ENCODE measurements around the gene TLX2. TPM values are rescaled to one million over a fixed set of nuclear protein-coding genes. Genes with fewer than 3 reads are reported as not detected.
A peak's percentile ranks its signal among the peaks of the same experiment; 100 is the strongest.
"Not testable (repeated sequence)": the region's sequence is repeated elsewhere in the genome, so short reads cannot be mapped to it uniquely, and the experiment has no call there.

TLX2 gene
- total RNA-seq, 2 experiments from 2014 or later = 0.82 to 1.3 TPM

DNA sequence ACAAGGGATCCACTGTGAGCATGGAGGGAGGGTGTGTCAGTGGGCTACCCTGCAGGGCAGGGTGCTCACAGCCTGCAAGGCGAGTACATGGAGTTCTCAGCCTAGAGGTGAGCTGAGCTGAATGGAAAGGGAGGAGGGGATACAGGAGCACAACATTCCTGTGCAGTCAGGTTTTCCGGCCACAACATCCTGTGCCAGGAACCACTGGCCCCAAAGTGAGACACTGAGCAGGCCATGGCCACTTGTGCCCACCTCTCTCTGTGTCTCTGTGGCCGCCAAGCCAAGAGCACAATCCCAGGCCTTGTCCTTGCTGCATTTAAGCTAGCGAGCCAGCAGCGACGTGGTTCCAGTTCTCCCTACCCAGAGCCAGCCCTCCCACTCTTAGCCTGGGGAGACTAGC, 46.3 kb downstream of the TLX2 start:
- peak; percentile 24 for ATAC-seq
- Mint-ChIP-seq H3K9me3 (ENCODE audit: low read depth) (no peaks in the 10 kb centered on the region), H3K27ac (no peak overlapping the region), H3K27me3 (peaks cover 13% of the 10 kb centered on the region), H3K4me1 (peaks cover 29% of the 10 kb centered on the region), H3K4me3 (no peak overlapping the region), H3K36me3 (peaks cover 11% of the 10 kb centered on the region)
- DNase-seq = no peak
- CTCF ChIA-PET = interaction anchor here (1.4 kb wide), 1 partner anchor 8 kb away, joined by 3 read pairs; no protein-coding TSS in a partner anchor

DNA sequence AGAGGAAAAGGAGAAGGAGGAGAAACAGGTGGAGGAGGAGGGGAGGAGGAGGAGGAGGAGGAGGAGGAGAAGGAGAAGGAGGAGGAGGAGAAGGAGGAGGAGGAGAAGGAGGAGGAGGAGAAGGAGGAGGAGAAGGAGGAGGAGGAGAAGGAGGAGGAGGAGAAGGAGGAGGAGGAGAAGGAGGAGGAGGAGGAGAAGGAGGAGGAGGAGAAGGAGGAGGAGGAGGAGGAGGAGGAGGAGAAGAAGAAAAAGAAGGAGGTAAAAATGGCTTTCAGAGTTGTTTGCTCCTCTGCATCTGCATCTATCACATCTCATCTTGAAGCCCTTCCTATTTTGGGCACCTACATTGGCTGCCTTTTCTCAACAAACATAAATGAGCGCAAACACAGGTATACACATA, 46.8 kb downstream of the TLX2 start:
- DNase-seq; H3K9me3 Mint-ChIP-seq (ENCODE audit: low read depth); H3K4me3 Mint-ChIP-seq; H3K27ac Mint-ChIP-seq; ATAC-seq; H3K36me3 Mint-ChIP-seq; CTCF ChIA-PET: not testable (repeated sequence)
- Mint-ChIP-seq H3K4me1 (peaks cover 28% of the 10 kb centered on the region), H3K27me3 (peaks cover 13% of the 10 kb centered on the region)

DNA sequence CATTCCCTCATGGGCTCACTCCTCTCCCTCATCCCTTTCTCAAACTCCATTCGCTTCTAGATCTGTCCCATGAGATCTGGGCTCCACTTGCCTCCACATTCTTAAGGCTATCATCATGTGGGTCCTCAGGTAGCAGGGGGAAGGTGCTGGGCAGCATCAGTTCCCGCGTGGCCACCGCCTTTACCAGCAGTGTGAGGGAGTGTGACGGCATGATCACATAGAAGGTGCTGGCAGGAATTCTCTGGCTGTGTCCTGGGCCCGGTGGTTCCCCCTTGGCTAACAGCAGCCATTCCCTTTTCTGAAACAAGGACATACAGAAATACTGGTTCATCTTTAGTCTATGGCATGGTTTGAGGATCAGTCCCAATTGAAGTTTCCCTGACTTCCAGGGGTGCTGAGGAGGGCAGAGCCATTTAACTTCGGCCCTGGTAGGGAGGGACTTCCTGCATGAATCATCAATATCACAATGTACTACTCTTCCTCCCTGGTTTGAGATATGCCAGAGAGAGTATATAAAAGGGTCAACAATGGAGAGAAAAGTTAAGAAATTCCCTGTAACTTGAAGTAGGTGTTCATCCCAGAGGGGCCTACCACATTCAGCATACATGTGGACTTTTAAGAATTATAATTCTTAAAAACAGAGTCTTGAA, 48.0 kb downstream of the TLX2 start:
- ATAC-seq = no peak
- H3K27me3 Mint-ChIP-seq = peaks cover 13% of the 10 kb centered on the region
- H3K4me3 Mint-ChIP-seq = no peak overlapping the region
- H3K36me3 Mint-ChIP-seq = peaks cover 4% of the 10 kb centered on the region
- peaks cover 33% of the 10 kb centered on the region for H3K4me1 Mint-ChIP-seq
- CTCF ChIA-PET = no interaction called here
- no peak overlapping the region for H3K27ac Mint-ChIP-seq
- H3K9me3 Mint-ChIP-seq (ENCODE audit: low read depth) = no peaks in the 10 kb centered on the region
- no peak for DNase-seq

DNA sequence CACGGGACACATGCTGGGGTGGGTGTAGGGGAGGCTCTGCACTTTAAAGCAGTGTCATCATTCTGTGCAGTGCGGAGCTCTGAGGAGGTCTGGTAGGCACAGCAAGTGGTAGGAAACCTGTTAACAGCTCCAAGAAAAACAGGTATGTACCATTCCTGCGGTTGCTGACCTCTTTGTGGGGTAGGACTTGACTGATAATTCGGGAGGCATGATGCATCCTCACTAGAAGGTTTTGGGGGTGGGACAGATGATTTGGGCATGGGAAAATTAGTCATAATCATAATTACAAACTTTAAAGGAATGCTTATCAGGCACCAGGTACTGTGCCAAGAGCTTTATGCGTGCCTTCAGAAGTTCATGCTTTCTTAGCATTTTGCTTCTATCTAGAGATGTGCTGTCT, 50.0 kb downstream of the TLX2 start:
- no peak for DNase-seq
- H3K27ac Mint-ChIP-seq = no peak overlapping the region
- no peaks in the 10 kb centered on the region for H3K9me3 Mint-ChIP-seq (ENCODE audit: low read depth)
- peaks cover 2% of the 10 kb centered on the region for H3K36me3 Mint-ChIP-seq
- ATAC-seq = no peak
- H3K4me1 Mint-ChIP-seq = peaks cover 49% of the 10 kb centered on the region
- CTCF ChIA-PET = no interaction called here
- H3K27me3 Mint-ChIP-seq = peaks cover 13% of the 10 kb centered on the region
- H3K4me3 Mint-ChIP-seq = no peak overlapping the region

DNA sequence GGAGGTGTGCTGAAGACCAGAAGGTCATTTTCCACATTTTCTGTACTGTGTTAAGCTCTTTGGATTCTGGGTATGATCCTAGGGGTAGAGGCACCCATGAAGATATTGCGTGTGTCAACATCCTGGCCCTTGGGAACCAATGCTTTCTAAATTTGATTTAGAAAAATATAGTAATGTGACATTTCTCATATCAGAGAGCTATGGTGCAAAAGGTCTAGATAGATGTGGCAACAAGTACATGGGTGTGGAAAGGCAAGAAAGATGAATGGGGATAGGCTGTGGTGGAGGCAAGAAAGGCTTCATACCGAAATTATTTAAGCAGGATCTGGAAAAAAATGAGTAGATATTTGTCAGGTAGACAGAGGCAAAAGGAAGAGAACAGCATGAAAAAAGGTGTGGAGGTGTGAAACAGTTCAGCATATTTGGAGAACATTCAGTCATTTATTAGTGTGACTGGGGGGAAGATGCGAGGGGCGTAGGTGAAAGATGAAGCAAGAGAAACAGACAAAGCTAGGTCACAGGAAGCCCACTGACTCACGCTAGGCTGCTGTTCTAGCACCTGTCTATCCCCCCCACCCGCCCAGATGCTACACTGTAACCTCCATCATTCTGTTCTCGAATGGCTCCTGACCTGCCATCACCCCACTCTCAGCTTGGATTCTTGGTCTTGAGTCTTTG, 52.0 kb downstream of the TLX2 start:
- Mint-ChIP-seq H3K9me3 (ENCODE audit: low read depth) (no peaks in the 10 kb centered on the region), H3K4me3 (no peak overlapping the region), H3K27ac (peak overlapping the region; percentile 75), H3K27me3 (peaks cover 13% of the 10 kb centered on the region), H3K4me1 (peaks cover 40% of the 10 kb centered on the region), H3K36me3 (peaks cover 2% of the 10 kb centered on the region)
- ATAC-seq (no peak), DNase-seq (no peak)
- CTCF ChIA-PET = interaction anchor here (0.6 to 3.8 kb wide), 9 partner anchors 11 to 109 kb away, joined by 3 to 28 read pairs (median 5); partner anchors contain the start of genes CCDC142, DOK1 and TTC31

DNA sequence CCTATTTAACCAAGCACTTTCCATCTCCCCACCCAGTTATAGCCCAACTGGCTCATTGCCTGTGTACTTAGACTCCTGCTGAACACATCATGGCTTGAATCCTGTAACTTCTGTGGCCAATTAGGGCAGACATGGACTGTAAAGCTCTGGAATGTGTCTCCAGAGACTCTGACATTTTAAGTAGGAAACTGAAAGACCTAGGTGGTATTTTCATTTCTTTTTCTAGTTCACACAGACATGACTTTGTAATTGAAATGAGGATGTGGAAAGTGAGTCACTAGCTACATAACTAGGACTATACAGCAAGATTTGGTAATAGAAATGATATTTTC, 52.5 kb downstream of the TLX2 start:
- peaks cover 38% of the 10 kb centered on the region for H3K4me1 Mint-ChIP-seq

More for the DNA sequence above, 52.5 kb downstream of the TLX2 start:
- Mint-ChIP-seq H3K9me3 (ENCODE audit: low read depth) (no peaks in the 10 kb centered on the region), H3K27me3 (peaks cover 10% of the 10 kb centered on the region), H3K27ac (peak overlapping the region; percentile 75), H3K36me3 (peaks cover 2% of the 10 kb centered on the region), H3K4me3 (no peak overlapping the region)
- ATAC-seq (no peak), DNase-seq (no peak)
- CTCF ChIA-PET = interaction anchor here (1.4 to 3.8 kb wide), 6 partner anchors 11 to 110 kb away, joined by 4 to 28 read pairs (median 9); partner anchors contain the start of gene DOK1

Other genes with a start within 250 kb of the TLX2 start
- gene SLC4A5, start 171.0 kb upstream of the TLX2 start, total RNA-seq = 1 to 10 TPM in 1 of 2 experiments, under 1 TPM in 1; 0.42 to 2.6 TPM
- gene DCTN1, start 134.1 kb upstream of the TLX2 start, total RNA-seq = 100 to 1,000 TPM in 1 of 2 experiments, 10 to 100 TPM in 1; 98.3 to 108 TPM
- 1 to 10 TPM in 1 of 2 experiments, under 1 TPM in 1; 0.93 to 1.8 TPM for gene C2orf81, start 92.8 kb upstream of the TLX2 start, total RNA-seq
- 10 to 100 TPM; 82.7 to 84.0 TPM for gene WDR54, start 92.7 kb upstream of the TLX2 start, total RNA-seq
- gene RTKN, start 72.5 kb upstream of the TLX2 start, total RNA-seq = 1 to 10 TPM in 1 of 2 experiments, under 1 TPM in 1; 0.50 to 1.9 TPM
- 10 to 100 TPM; 31.1 to 39.5 TPM for gene INO80B, start 59.4 kb upstream of the TLX2 start, total RNA-seq
- 10 to 100 TPM; 40.5 to 46.8 TPM for gene WBP1, start 56.0 kb upstream of the TLX2 start, total RNA-seq
- gene MOGS, start 49.1 kb upstream of the TLX2 start, total RNA-seq = 10 to 100 TPM; 60.4 to 78.2 TPM
- gene MRPL53, start 41.8 kb upstream of the TLX2 start, total RNA-seq = 100 to 1,000 TPM in 1 of 2 experiments, 10 to 100 TPM in 1; 93.9 to 111 TPM
- 10 to 100 TPM; 26.5 to 29.5 TPM for gene CCDC142, start 31.5 kb upstream of the TLX2 start, total RNA-seq
- 10 to 100 TPM; 39.4 to 48.8 TPM for gene TTC31, start 31.4 kb upstream of the TLX2 start, total RNA-seq
- 1 to 10 TPM; 1.3 to 2.4 TPM for gene LBX2, start 14.8 kb upstream of the TLX2 start, total RNA-seq
- gene PCGF1, start 6.8 kb upstream of the TLX2 start, total RNA-seq = 10 to 100 TPM; 15.5 to 34.0 TPM
- under 1 TPM; 0.38 to 0.94 TPM for gene DQX1, start 11.8 kb downstream of the TLX2 start, total RNA-seq
- 100 to 1,000 TPM; 140 to 158 TPM for gene AUP1, start 15.3 kb downstream of the TLX2 start, total RNA-seq
- 10 to 100 TPM; 52.2 to 87.2 TPM for gene HTRA2, start 15.5 kb downstream of the TLX2 start, total RNA-seq
- 1 to 10 TPM in 1 of 2 experiments, under 1 TPM in 1; 0.76 to 1.8 TPM for gene LOXL3, start 39.5 kb downstream of the TLX2 start, total RNA-seq
- gene DOK1, start 40.3 kb downstream of the TLX2 start, total RNA-seq = 10 to 100 TPM; 47.1 to 52.1 TPM
- gene M1AP, start 133.9 kb downstream of the TLX2 start, total RNA-seq = not detected
- gene SEMA4F, start 139.8 kb downstream of the TLX2 start, total RNA-seq = 1 to 10 TPM; 4.1 to 6.8 TPM

All from activated CD8-positive, alpha-beta memory T cell treated with anti-CD3 and anti-CD28 coated beads, Interleukin-2, amount 10 ng/mL, durations not matched to agents 7 days and 5 days (primary cell).